Heart right ventricle (tissue), 16 donors: Measurements from ENCODE around the gene C10orf67. TPM values are rescaled to one million over a fixed set of nuclear protein-coding genes. Genes with fewer than 3 reads are reported as not detected.
A peak's percentile ranks its signal among the peaks of the same experiment; 100 is the strongest.
"Not testable (repeated sequence)": the region's sequence is repeated elsewhere in the genome, so short reads cannot be mapped to it uniquely, and the experiment has no call there.

Source experiments
- ATAC-seq, 8 donors: fragments of 200-7000 bp; cut with Tn5 transposase; one replicate each; pipeline ENCODE4 v1.9.1; 2020; ENCODE audit warnings: mild to moderate bottlenecking in 8 of 8, moderate library complexity in 8 of 8, moderate number of reproducible peaks in 1 of 8
- DNase-seq, 2 donors: peaks; one replicate each; pipeline ENCODE4 v3.0.0-alpha.2; 2020
- H3K27ac ChIP-seq, 10 donors: fragments of 200-600 bp; sonication (generic) in 2 of 10; one replicate each; pipeline versions ENCODE4 v1.5.0 to v1.8.0; 2020 to 2022; ENCODE audit warnings: mild to moderate bottlenecking in 3 of 10
- H3K27me3 ChIP-seq, 7 donors: fragments of 200-600 bp; one replicate each; pipeline ENCODE4 v1.8.0; 2021 to 2022; ENCODE audit warnings: mild to moderate bottlenecking in 2 of 7
- H3K36me3 ChIP-seq, 9 donors: fragments of 200-600 bp; sonication (generic) in 1 of 9; one replicate each; pipeline versions ENCODE4 v1.5.0 to v1.8.0; 2020 to 2022; ENCODE audit warnings: mild to moderate bottlenecking in 2 of 9
- H3K4me1 ChIP-seq, 9 donors: fragments of 200-600 bp; sonication (generic) in 1 of 9; one replicate each; pipeline versions ENCODE4 v1.5.0 to v1.8.0; 2020 to 2022; ENCODE audit warnings: mild to moderate bottlenecking in 4 of 9
- H3K4me3 ChIP-seq, 10 donors: fragments of 200-600 bp; sonication (generic) in 2 of 10; one replicate each; pipeline versions ENCODE4 v1.5.0 to v1.8.0; 2020 to 2022; ENCODE audit warnings: mild to moderate bottlenecking in 7 of 10, moderate library complexity in 2 of 10
- H3K9me3 ChIP-seq, 11 donors: fragments of 200-600 bp in 10 of 11; sonication (generic) in 2 of 11; one replicate each; pipeline versions ENCODE4 v1.5.0 to v1.8.0; 2013 to 2022; ENCODE audit warnings: mild to moderate bottlenecking in 2 of 11, control low read depth in 1 of 11, moderate library complexity in 1 of 11
- WGBS, 2 donors: extraction: QIAGEN DNeasy Blood & Tissue Kit; methylation state at CpG; one replicate each; pipeline ENCODE4 v1.1.7; 2013; ENCODE audit warnings: inconsistent platforms in 1 of 2; 5-methylcytosine and 5-hydroxymethylcytosine counted together
- intact Hi-C, 10 donors: fragments of 100-400 bp; cut with DNase I; formaldehyde crosslinking; loops; one replicate each; pipeline versions ENCODE4 v1.11.1 to v1.14.2; 2022
- long read RNA-seq, 3 donors: library from polyadenylated mRNA; unstranded; transcript quantifications; one replicate each; pipeline ENCODE4 v2.0.0, GENCODE V29; 2020 to 2021
- polyA plus RNA-seq, 2 donors: library from polyadenylated mRNA; stranded (reverse); fragments of 200-250 nt; gene quantifications; one replicate each; pipeline ENCODE4 v1.2.3, GENCODE V29; 2013
- total RNA-seq, 10 donors: library from RNA; stranded (reverse); fragmentation: NEBNext Ultra II Directional in 3 of 10; extraction: Animal tissue kit (Norgen Biotek cat#: 25700) in 3 of 10; gene quantifications; one replicate each; pipeline versions ENCODE4 v1.2.1 to v1.2.4, GENCODE V29; 2021 to 2023
- TF ChIP-seq, protein P1 (sequence below), 9 donors: fragments of 200-600 bp; sonication (generic) in 2 of 9; IDR thresholded peaks; one replicate each; pipeline versions ENCODE4 v1.5.0 to v1.8.0; 2021 to 2022; ENCODE audit warnings: antibody characterized with exemption in 9 of 9, mild to moderate bottlenecking in 5 of 9, moderate library complexity in 1 of 9
- donor health status: Arrhythmogenic right ventricular cardiomyopathy.
- donor health status: ischemic (EF 13 %, LVEDD 7.1; RV severe dilation, severe dysfunction).
- donor health status: healthy with polysubstance abuse.
- donor health status: DM: no; HTN: yes; CAD: no.
- donor health status: DM: no; HTN: no; CAD: no.
- donor health status: ischemic (EF 25% LVEDD 6.9; RV normal size, moderate dysfunction).
- donor health status: ischemic (EF 25% LVEDD 5.7; RV mildly dilated, moderate dysfunction).
- donor health status: healthy.
- donor health status: DM: yes; HTN: yes; CAD: no.
- donor health status: Ischemic cardiomyopathy.
- donor health status: ischemic (EF 35%, LVEDD 5.7; RV mildly dilated, moderate dysfunction).
- donor health status: nonischemic (EF 11% LVEDD 7.7; RV severe dilation, severe dysfunction).
- donor health status: DM: yes; HTN: yes; CAD: no.
- donor health status: PGD.
- donor health status: ischemic (EF 29% LVEDD 5.4; RV normal size, mild dysfunction).
- donor health status: nonischemic (EF 23%, LVEDD 6.1; RV moderate dilation, normal function).

C10orf67 gene
- total RNA-seq (1 to 10 TPM in 1 of 10 donors, under 1 TPM in 9; 0.25 to 1.5 (median 0.47) TPM), polyA plus RNA-seq (under 1 TPM; 0.15 to 0.42 TPM)
- long read RNA-seq, donor 1, result 0 reads
- long read RNA-seq, donor 2, result 0 reads
- long read RNA-seq, donor 3, result 0 reads

DNA sequence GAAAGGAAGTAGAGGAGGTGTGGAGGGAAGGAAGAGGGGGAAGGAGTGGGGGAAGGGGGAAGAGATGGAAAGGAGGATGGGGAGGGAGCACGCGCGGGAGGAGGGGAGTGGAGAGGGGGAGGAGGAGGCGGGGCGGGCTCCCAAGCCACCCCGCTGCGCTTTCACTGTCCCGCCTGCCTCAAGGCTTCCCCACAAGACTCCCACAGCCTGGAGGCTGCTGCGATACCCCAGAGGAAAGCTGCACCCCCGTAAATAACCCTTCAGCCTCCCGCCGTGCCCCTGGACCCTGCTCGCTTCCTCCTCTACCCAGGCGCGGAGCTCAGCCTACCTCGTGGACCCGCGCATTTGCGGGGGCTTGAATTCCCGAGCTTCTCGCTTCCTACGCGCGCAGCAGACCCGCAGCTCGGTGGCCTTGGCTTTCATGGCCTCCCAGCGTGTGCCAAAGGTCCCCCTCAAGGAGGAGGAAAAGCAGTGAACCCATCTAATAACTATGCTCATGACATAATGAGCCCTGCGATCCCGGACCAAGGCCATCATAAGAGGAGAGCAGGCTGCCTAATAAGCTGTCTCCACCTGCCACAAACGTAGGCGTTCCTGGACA lies at the start of gene C10orf67:
Gene C10orf67 (minus strand): TSS at position 557 of the 601 bp plus-strand sequence. CDS start 23 bp downstream, at position 534.
- Histone ChIP-seq H3K9me3 (no peaks in the 10 kb centered on the region), H3K27ac (peak within 1 kb of the TSS; percentile 13 to 91 (median 69)), H3K36me3 (no peaks in the 10 kb centered on the region), H3K4me3 (peak within 1 kb of the TSS; percentile 22 to 70 (median 60)), H3K27me3 (peaks cover 0 to 43% (median 0%) of the 10 kb centered on the region in 7 donors), H3K4me1 (peaks cover 0 to 62% (median 32%) of the 10 kb centered on the region in 9 donors)
- WGBS, 2 donors, result 0 to 3% methylated on average over 21 to 31 of the region's 31 CpGs
- ATAC-seq (peak; percentile 45 to 82 (median 78)), DNase-seq (peak; percentile 43 to 53)
- TF ChIP-seq, protein P1, sequence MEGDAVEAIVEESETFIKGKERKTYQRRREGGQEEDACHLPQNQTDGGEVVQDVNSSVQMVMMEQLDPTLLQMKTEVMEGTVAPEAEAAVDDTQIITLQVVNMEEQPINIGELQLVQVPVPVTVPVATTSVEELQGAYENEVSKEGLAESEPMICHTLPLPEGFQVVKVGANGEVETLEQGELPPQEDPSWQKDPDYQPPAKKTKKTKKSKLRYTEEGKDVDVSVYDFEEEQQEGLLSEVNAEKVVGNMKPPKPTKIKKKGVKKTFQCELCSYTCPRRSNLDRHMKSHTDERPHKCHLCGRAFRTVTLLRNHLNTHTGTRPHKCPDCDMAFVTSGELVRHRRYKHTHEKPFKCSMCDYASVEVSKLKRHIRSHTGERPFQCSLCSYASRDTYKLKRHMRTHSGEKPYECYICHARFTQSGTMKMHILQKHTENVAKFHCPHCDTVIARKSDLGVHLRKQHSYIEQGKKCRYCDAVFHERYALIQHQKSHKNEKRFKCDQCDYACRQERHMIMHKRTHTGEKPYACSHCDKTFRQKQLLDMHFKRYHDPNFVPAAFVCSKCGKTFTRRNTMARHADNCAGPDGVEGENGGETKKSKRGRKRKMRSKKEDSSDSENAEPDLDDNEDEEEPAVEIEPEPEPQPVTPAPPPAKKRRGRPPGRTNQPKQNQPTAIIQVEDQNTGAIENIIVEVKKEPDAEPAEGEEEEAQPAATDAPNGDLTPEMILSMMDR (IDR thresholded peaks at IDR 0.05), result no peak
- intact Hi-C loops, result loop anchor here in 4 of 10 donors (5.0 to 10.0 kb wide), 3 partner anchors 90 to 100 kb away; partner anchors contain the start of gene OTUD1 (in 1 of the 4)

- ATAC-seq (no peak), DNase-seq (no peak)
- Histone ChIP-seq H3K27ac (no peak overlapping the region), H3K4me1 (no peaks in the 10 kb centered on the region), H3K9me3 (no peaks in the 10 kb centered on the region), H3K4me3 (no peak overlapping the region), H3K36me3 (no peaks in the 10 kb centered on the region), H3K27me3 (no peaks in the 10 kb centered on the region)
- intact Hi-C loops, result no loop called here
- WGBS, 2 donors, result 92 to 97% methylated on average over 2 of the region's 2 CpGs
- TF ChIP-seq, protein P1 (IDR thresholded peaks at IDR 0.05), result no peak
Measured at GRCh38 chr10:23391821-23392220, 47.2 kb upstream of the C10orf67 start.

DNA sequence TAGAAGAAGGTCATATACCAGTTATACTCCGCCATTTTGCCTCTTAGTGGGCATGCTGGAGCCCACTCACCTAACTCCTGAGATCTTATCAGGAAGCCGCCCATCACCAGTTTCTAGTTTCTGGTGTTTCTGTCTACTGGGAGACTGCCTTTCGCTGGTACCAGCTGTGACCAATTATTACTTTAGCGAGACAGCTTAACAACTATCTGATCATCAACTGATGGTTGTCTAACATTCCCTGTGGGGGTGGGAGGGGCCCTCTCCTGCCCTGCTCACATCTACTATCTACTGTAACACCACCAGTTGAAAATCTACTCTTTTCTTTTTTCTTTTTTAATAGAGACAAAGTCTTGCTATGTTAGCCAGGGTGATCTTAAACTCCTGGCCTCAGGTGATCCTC lies 46.2 kb upstream of the C10orf67 start:
- TF ChIP-seq, protein P1 (IDR thresholded peaks at IDR 0.05), result no peak
- Histone ChIP-seq H3K27ac (no peak overlapping the region), H3K4me3 (no peak overlapping the region), H3K4me1 (no peaks in the 10 kb centered on the region), H3K9me3 (no peaks in the 10 kb centered on the region), H3K36me3 (no peaks in the 10 kb centered on the region), H3K27me3 (no peaks in the 10 kb centered on the region)
- ATAC-seq (no peak), DNase-seq (no peak)
- intact Hi-C loops, result no loop called here
- 90 to 94% methylated on average over 4 of the region's 4 CpGs for WGBS, 2 donors

GRCh38 chr10:23390408-23390807 lies 45.8 kb upstream of the C10orf67 start:
- H3K27ac ChIP-seq, ATAC-seq, DNase-seq, H3K36me3 ChIP-seq, H3K27me3 ChIP-seq, intact Hi-C loops, H3K4me3 ChIP-seq, H3K4me1 ChIP-seq, H3K9me3 ChIP-seq: not testable (repeated sequence)
- 84 to 90% methylated on average over 10 of the region's 10 CpGs for WGBS, 2 donors

DNA sequence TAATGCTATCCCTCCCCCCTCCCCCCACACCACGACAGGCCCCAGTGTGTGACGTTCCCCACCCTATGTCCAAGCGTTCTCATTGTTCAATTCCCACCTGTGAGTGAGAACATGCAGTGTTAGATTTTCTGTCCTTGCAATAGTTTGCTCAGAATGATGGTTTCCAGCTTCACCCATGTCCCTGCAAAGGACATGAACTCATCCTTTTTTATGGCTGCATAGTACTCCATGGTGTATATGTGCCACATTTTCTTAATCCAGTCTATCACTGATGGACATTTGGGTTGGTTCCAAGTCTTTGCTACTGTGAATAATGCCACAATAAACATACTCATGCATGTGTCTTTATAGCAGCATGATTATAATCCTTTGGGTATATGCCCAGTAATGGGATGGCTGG lies 42.9 kb upstream of the C10orf67 start:
- H3K4me1 ChIP-seq, H3K4me3 ChIP-seq, H3K27ac ChIP-seq, H3K36me3 ChIP-seq, H3K9me3 ChIP-seq, DNase-seq, H3K27me3 ChIP-seq, intact Hi-C loops, ATAC-seq: not testable (repeated sequence)
- WGBS, 2 donors, result 90 to 91% methylated on average over 3 of the region's 3 CpGs
